ENCODE data around the gene CEP83. TPM values are rescaled to one million over a fixed set of nuclear protein-coding genes. Genes with fewer than 3 reads are reported as not detected.
A peak's percentile ranks its signal among the peaks of the same experiment; 100 is the strongest.
"Not testable (repeated sequence)": the region's sequence is repeated elsewhere in the genome, so short reads cannot be mapped to it uniquely, and the experiment has no call there.

CEP83 gene
- total and polyA plus RNA-seq, 2 experiments from 2014 or later = 29.8 to 33.7 TPM

DNA sequence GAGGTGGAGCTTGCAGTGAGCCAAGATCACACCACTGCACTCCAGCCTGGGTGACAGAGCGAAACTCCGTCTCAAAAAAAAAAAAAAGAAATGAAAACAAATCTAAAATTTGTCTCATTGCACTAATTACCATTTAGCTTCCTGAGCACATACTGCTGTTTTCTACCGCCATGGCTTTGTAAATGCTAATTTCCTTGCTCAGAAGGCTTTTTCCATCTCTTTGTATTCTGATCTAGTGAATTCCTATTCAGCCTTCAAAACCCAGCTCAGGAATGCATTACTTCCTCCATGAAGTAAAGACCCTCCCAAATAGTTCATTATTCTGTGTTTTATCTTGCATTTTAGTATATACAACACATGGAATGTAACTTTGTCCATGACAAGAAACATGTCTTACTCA lies 33.6 kb downstream of the CEP83 start:
- H3K4me3 ChIP-seq = no peak overlapping the region
- Mint-ChIP-seq H3K4me3 (no peak overlapping the region), H3K4me1 (peaks cover 41% of the 10 kb centered on the region), H3K27me3 (ENCODE audit: insufficient read depth, low read depth, poor library complexity) (peaks cover 6% of the 10 kb centered on the region), H3K9me3 (peaks cover 60% of the 10 kb centered on the region), H3K27ac (peak overlapping the region; percentile 91), H3K36me3 (ENCODE audit: low read depth) (peaks cover 65% of the 10 kb centered on the region)
- no peaks in the 10 kb centered on the region for H3K27me3 ChIP-seq (ENCODE audit: insufficient read depth)
- no peak overlapping the region for H2AFZ ChIP-seq
- no peaks in the 10 kb centered on the region for H3K9me2 ChIP-seq (ENCODE audit: insufficient read depth)
- DNase-seq (ENCODE audit: low spot score) = peak; percentile 87
- H3K79me2 ChIP-seq (replicated peaks; ENCODE audit: insufficient read depth) = peaks cover 42% of the 10 kb centered on the region
- peak overlapping the region; percentile 91 for H3K27ac ChIP-seq (ENCODE audit: low read depth)
- no peaks in the 10 kb centered on the region for H4K20me1 ChIP-seq (replicated peaks; ENCODE audit: insufficient read depth)
- peaks cover 9% of the 10 kb centered on the region for H3K36me3 ChIP-seq (ENCODE audit: insufficient read depth)
- H3K4me1 ChIP-seq (ENCODE audit: insufficient read depth) = peaks cover 26% of the 10 kb centered on the region
- peak; percentile 81 for ATAC-seq
- H3F3A ChIP-seq (replicated peaks; ENCODE audit: low read depth) = no peaks in the 10 kb centered on the region
- TF ChIP-seq ZNF114 (CRISPR knock-in tag; IDR thresholded peaks at IDR 0.05) = no peak
- TF ChIP-seq NANOG (IDR thresholded peaks at IDR 0.05; ENCODE audit: borderline replicate concordance) = peak; percentile 60; the same call in 1 of the 2 replicates
- no peak for TF ChIP-seq ZNF331 (CRISPR knock-in tag; IDR thresholded peaks at IDR 0.05; ENCODE audit: low read depth)
- TF ChIP-seq CTCF (conservative IDR thresholded peaks at IDR 0.05; ENCODE audit: low read depth in 2 of 2) = no peak
- H3K4me2 ChIP-seq = peak overlapping the region; percentile 17; the same call in 1 of the 2 replicates

GRCh38 chr12:94424830-94425229 lies 34.8 kb downstream of the CEP83 start:
- peak; percentile 29 for DNase-seq (ENCODE audit: low spot score)

DNA sequence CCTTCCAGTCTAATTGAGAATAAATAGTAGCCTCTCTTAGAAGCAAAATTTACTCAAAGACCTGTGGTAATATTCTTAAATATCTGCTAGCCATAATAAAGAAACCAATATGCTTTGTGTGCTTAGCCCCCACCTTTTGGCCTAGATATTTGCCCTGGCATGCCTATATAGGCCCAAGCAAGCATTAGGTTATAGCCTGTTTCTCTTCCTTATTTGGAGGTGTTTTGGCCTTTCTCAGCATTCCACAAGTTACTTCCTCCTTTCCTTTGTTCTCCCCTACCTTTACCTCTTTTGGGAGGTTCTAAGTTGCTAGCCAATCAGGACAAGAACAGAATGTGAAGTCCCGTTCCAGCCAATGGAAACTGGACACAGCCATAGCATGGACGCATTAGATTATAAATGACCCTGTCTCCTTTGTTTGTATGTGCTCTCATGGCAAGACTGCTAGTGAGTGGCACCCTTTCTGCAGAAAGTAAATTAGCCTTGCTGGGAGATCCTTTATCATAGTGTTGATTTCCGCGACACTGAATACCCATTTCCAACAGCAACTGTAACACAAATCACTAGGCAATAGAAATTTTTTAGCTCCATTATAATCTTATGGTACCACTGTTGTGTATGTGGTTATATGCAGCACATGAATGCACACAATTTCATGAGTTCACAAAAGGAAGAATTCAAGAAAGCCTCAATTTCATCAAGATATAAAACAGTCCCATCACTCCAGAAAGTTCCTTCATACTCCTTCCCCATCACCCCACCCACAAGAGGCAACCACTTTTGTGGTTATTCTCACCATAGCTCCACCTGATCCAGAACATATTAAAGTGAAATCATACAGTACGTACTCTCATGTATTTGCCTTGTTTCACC lies 37.6 kb downstream of the CEP83 start:
- Mint-ChIP-seq H3K9me3 (peaks cover 62% of the 10 kb centered on the region), H3K4me3 (no peak overlapping the region), H3K27ac (no peak overlapping the region), H3K4me1 (peaks cover 13% of the 10 kb centered on the region), H3K36me3 (ENCODE audit: low read depth) (peaks cover 75% of the 10 kb centered on the region), H3K27me3 (ENCODE audit: insufficient read depth, low read depth, poor library complexity) (peaks cover 3% of the 10 kb centered on the region)
- H3F3A ChIP-seq (replicated peaks; ENCODE audit: low read depth) = no peaks in the 10 kb centered on the region
- no peak overlapping the region for H3K4me2 ChIP-seq
- H4K20me1 ChIP-seq (replicated peaks; ENCODE audit: insufficient read depth) = no peaks in the 10 kb centered on the region
- H3K9me2 ChIP-seq (ENCODE audit: insufficient read depth) = no peaks in the 10 kb centered on the region
- peaks cover 8% of the 10 kb centered on the region for H3K4me1 ChIP-seq (ENCODE audit: insufficient read depth)
- peak; percentile 43 for DNase-seq (ENCODE audit: low spot score)
- H2AFZ ChIP-seq = no peak overlapping the region
- H3K36me3 ChIP-seq (ENCODE audit: insufficient read depth) = peaks cover 9% of the 10 kb centered on the region
- peaks cover 21% of the 10 kb centered on the region for H3K79me2 ChIP-seq (replicated peaks; ENCODE audit: insufficient read depth)
- H3K27ac ChIP-seq (ENCODE audit: low read depth) = no peak overlapping the region
- H3K4me3 ChIP-seq = no peak overlapping the region
- no peak for ATAC-seq
- no peaks in the 10 kb centered on the region for H3K27me3 ChIP-seq (ENCODE audit: insufficient read depth)
- no peak for TF ChIP-seq ZNF462 (CRISPR knock-in tag; IDR thresholded peaks at IDR 0.05)

More at GRCh38 chr12:94424830-94425229, 34.8 kb downstream of the CEP83 start:
- not testable (repeated sequence) for H3K27me3 ChIP-seq (ENCODE audit: insufficient read depth); H3K27ac ChIP-seq (ENCODE audit: low read depth); H3K36me3 ChIP-seq (ENCODE audit: insufficient read depth); H3K27ac Mint-ChIP-seq; H3K4me3 ChIP-seq; H3K4me2 ChIP-seq; H4K20me1 ChIP-seq (replicated peaks; ENCODE audit: insufficient read depth); H2AFZ ChIP-seq; H3F3A ChIP-seq (replicated peaks; ENCODE audit: low read depth); H3K27me3 Mint-ChIP-seq (ENCODE audit: insufficient read depth, low read depth, poor library complexity); H3K9me2 ChIP-seq (ENCODE audit: insufficient read depth); ATAC-seq
- H3K4me3 Mint-ChIP-seq = peak overlapping the region; percentile 63; the same call in 2 of the 3 replicates
- H3K36me3 Mint-ChIP-seq (ENCODE audit: low read depth) = peaks cover 63% of the 10 kb centered on the region
- H3K9me3 Mint-ChIP-seq = peaks cover 58% of the 10 kb centered on the region
- Histone ChIP-seq H3K4me1 (ENCODE audit: insufficient read depth) (peaks cover 26% of the 10 kb centered on the region), H3K79me2 (replicated peaks; ENCODE audit: insufficient read depth) (peaks cover 34% of the 10 kb centered on the region)
- H3K4me1 Mint-ChIP-seq = peaks cover 37% of the 10 kb centered on the region

Data from GM23338 (cell line).